Measurements from ENCODE around the gene BICRAL. TPM values are rescaled to one million over a fixed set of nuclear protein-coding genes. Genes with fewer than 3 reads are reported as not detected.

Gene BICRAL
- total RNA-seq, 6 experiments from 2014 or later = 4.3 to 6.0 (median 5.5) TPM

DNA sequence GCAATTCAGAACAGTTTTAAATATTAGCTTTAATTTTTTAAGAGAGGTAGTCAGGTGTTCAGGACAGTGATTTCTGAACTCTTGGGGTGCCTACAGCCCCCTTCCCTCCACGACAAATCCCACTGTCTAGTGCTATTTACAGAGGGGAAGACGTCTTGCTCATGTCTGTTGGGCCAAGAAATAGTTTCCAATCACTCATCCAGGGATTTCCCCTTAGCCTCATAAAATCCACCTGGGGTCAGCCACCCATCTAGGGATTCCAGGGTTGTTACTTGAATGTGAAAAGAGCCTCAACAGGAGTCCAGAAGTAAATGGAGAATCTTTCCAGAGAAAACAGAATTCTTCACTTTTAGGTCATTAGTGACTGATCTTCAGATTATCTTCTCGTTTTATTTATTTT, 37.0 kb downstream of the BICRAL start:
- 74% methylated on average over 3 of the region's 3 CpGs for WGBS (ENCODE audit: insufficient coverage, low coverage, low lambda C conversion rate, missing lambda C conversion rate)
- Histone ChIP-seq H3K27ac (no peak overlapping the region), H3K9me3 (no peaks in the 10 kb centered on the region), H3K27me3 (no peaks in the 10 kb centered on the region), H3K36me3 (peaks cover 0 to 14% (median 7%) of the 10 kb centered on the region in 4 donors), H3K4me3 (no peak overlapping the region), H3K4me1 (no peaks in the 10 kb centered on the region)
- intact Hi-C loops (cut with DNase I) = no loop called here
- TF ChIP-seq, protein P1, sequence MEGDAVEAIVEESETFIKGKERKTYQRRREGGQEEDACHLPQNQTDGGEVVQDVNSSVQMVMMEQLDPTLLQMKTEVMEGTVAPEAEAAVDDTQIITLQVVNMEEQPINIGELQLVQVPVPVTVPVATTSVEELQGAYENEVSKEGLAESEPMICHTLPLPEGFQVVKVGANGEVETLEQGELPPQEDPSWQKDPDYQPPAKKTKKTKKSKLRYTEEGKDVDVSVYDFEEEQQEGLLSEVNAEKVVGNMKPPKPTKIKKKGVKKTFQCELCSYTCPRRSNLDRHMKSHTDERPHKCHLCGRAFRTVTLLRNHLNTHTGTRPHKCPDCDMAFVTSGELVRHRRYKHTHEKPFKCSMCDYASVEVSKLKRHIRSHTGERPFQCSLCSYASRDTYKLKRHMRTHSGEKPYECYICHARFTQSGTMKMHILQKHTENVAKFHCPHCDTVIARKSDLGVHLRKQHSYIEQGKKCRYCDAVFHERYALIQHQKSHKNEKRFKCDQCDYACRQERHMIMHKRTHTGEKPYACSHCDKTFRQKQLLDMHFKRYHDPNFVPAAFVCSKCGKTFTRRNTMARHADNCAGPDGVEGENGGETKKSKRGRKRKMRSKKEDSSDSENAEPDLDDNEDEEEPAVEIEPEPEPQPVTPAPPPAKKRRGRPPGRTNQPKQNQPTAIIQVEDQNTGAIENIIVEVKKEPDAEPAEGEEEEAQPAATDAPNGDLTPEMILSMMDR (IDR thresholded peaks at IDR 0.05) = no peak
- no peak for TF ChIP-seq POLR2A (IDR thresholded peaks at IDR 0.05)
- ATAC-seq (no peak), DNase-seq (no peak)

DNA sequence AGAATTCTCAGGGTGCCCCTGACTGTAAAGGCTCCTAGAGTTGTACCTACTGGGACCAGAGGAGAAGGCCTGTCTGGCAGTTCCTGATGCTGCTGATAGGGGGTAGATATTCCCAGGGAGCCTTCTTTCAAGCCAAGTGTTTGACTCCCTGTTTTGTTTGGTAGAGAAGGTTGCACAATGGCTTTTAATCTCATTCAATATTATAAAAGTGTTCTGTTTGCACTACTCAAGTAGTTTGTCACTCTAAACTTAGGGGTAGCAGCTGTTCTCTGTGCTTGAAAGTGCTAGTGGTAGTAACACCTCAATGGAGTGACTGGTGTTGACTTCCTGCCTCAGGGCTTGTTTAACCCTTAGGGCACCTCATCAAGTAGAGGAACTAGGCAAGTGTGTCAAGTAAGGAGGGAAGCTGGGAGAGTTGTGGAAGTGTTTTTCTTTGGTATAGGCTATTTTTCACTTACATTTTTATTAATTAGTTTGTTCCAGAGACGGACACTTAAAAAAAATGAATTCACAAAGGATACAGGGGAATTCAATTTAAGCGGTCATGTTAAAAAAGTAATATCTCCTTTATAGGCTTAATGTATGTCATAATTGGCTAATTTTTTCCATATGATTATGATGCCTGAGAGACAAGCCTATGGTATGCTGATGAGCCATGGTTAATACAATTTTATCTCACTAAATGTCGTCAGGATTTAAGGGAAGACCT, 38.1 kb downstream of the BICRAL start:
- no peak for DNase-seq
- peaks cover 0 to 24% (median 11%) of the 10 kb centered on the region in 4 donors for H3K36me3 ChIP-seq
- H3K27ac ChIP-seq = no peak overlapping the region
- H3K9me3 ChIP-seq = no peaks in the 10 kb centered on the region
- H3K27me3 ChIP-seq = no peaks in the 10 kb centered on the region
- ATAC-seq = peak; percentile 50 to 76 (median 63)
- 100% methylated on average over 3 of the region's 3 CpGs for WGBS (ENCODE audit: insufficient coverage, low coverage, low lambda C conversion rate, missing lambda C conversion rate)
- TF ChIP-seq POLR2A (IDR thresholded peaks at IDR 0.05) = no peak
- TF ChIP-seq, protein P1 (IDR thresholded peaks at IDR 0.05) = peak; percentile 10 to 34 (median 20)
- H3K4me3 ChIP-seq = no peak overlapping the region
- intact Hi-C loops (cut with DNase I) = no loop called here
- H3K4me1 ChIP-seq = no peaks in the 10 kb centered on the region

DNA sequence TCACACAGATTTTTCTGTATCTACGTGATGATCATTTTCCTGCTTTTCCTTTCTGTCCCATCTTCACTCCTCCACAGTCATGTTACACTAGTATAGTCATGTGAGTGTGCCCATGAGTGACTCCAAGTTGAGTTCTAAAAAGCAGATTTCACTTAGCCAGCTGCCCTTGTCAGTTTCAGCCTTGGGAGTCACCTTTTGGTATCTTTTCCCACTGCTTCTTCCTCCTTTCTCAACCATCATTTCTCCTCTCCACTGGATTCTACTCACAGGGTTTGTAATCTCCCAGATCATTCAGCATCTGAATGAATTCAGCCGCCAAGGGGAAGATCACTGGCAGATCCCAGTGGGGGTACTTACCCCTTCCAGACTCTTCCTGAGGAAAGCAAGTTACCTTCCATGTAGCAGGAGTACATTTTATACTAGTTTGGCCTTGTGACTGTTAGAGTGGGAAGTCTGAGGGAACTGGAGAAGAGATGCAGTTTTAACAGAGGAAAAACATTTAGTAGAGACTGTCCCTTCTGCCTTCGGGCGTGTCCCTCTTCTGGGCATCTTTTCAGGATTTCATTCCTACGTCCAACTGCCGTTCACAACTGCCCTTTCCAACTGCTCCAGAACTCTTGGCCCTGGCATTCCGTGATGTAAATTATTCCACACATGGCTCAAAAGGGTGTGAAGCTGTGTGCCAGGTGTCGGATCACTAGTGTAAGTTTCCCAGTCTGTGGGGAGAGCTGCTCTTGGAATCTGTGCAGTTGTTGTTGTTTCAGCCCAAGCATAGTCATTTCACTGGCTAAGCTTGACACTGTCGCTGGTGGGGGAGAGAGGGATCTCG, 38.9 kb downstream of the BICRAL start:
- DNase-seq = no peak
- Histone ChIP-seq H3K27me3 (no peaks in the 10 kb centered on the region), H3K9me3 (no peaks in the 10 kb centered on the region), H3K4me1 (no peaks in the 10 kb centered on the region), H3K36me3 (peaks cover 0 to 26% (median 12%) of the 10 kb centered on the region in 4 donors), H3K4me3 (no peak overlapping the region), H3K27ac (no peak overlapping the region)
- TF ChIP-seq POLR2A (IDR thresholded peaks at IDR 0.05) = no peak
- TF ChIP-seq, protein P1 (IDR thresholded peaks at IDR 0.05) = no peak
- 74% methylated on average over 9 of the region's 10 CpGs for WGBS (ENCODE audit: insufficient coverage, low coverage, low lambda C conversion rate, missing lambda C conversion rate)
- intact Hi-C loops (cut with DNase I) = no loop called here
- no peak for ATAC-seq

DNA sequence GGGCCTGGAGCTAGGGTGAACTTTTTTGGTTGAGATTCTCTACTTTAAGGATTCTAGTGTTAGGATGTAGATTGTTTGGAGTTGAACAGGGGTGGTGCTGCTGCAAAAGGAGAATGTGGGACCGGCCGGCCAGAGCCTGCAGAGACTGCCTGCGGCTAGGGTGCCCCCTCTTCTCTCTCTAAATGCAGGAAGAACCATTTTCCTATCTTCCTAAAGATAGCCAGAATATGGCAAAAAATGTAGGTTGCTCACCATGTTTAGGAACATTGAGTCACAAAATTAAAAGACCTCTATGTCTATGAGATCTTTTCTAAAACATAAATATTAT, 39.5 kb downstream of the BICRAL start:
- Histone ChIP-seq H3K4me3 (no peak overlapping the region), H3K27ac (no peak overlapping the region), H3K9me3 (no peaks in the 10 kb centered on the region), H3K36me3 (peaks cover 0 to 30% (median 12%) of the 10 kb centered on the region in 4 donors), H3K4me1 (no peaks in the 10 kb centered on the region), H3K27me3 (no peaks in the 10 kb centered on the region)
- ATAC-seq (no peak), DNase-seq (no peak)
- intact Hi-C loops (cut with DNase I) = no loop called here
- TF ChIP-seq, protein P1 (IDR thresholded peaks at IDR 0.05) = no peak
- no peak for TF ChIP-seq POLR2A (IDR thresholded peaks at IDR 0.05)
- WGBS (ENCODE audit: insufficient coverage, low coverage, low lambda C conversion rate, missing lambda C conversion rate) = 80% methylated on average over 2 of the region's 3 CpGs

All from right lobe of liver (tissue), 6 donors.